Caco-2 (cell line): Measurements from ENCODE around the gene NLK. TPM values are rescaled to one million over a fixed set of nuclear protein-coding genes. Genes with fewer than 3 reads are reported as not detected.

Experiments
- BruUV-seq: library from RNA; stranded (reverse); fragments of 400-500 nt; replicated peaks from 2 replicates; lab custom pipeline; 2021; lab: Mats Ljungman, UMichigan
- CTCF ChIA-PET: fragments of 300-600 bp; sonication (Branson Sonifier 250); formaldehyde crosslinking; loops from one replicate; lab custom pipeline; 2022; ENCODE audit warnings: antibody characterized with exemption; lab: Charles Lee
- POLR2A ChIA-PET: fragments of 300-600 bp; sonication (Branson Sonifier 250); formaldehyde crosslinking; loops from one replicate; lab custom pipeline; 2022; ENCODE audit warnings: antibody characterized with exemption; lab: Charles Lee
- DNase-seq, 2 experiments: peaks; one replicate each; pipeline versions ENCODE4 v3.0.0 to v3.0.0-alpha.2; 2020 to 2022
- H3K27me3 ChIP-seq: replicated peaks from 2 replicates; pipeline ENCODE4 v1.6.0; 2011; ENCODE audit warnings: low read length; ENCODE audit not compliant: control insufficient read depth, insufficient read depth
- H3K36me3 ChIP-seq: 2 replicates; pipeline ENCODE4 v1.5.1; 2011; ENCODE audit warnings: low read length; ENCODE audit not compliant: control insufficient read depth, insufficient read depth
- H3K4me1 ChIP-seq: fragments of 250-450 bp; sonication (Bioruptor Pico); 2 replicates; pipeline ENCODE4 v1.5.1; 2020; ENCODE audit warnings: mild to moderate bottlenecking
- H3K4me3 ChIP-seq: 2 replicates; pipeline ENCODE4 v1.5.1; 2011; ENCODE audit warnings: low read depth, mild to moderate bottlenecking, control low read depth, low read length
- H3K9me3 ChIP-seq: fragments of 250-450 bp; sonication (Bioruptor Pico); 2 replicates; pipeline ENCODE4 v1.5.1; 2020; ENCODE audit warnings: mild to moderate bottlenecking, moderate library complexity
- H3K27ac Mint-ChIP-seq: one replicate; pipeline ENCODE4 v1.8.0; 2022; ENCODE audit warnings: mixed read lengths; ENCODE audit not compliant: unreplicated experiment
- H3K27me3 Mint-ChIP-seq: one replicate; pipeline ENCODE4 v1.8.0; 2022; ENCODE audit warnings: mixed read lengths; ENCODE audit not compliant: insufficient read depth, unreplicated experiment
- H3K36me3 Mint-ChIP-seq: one replicate; pipeline ENCODE4 v1.8.0; 2022; ENCODE audit warnings: mild to moderate bottlenecking, mixed read lengths; ENCODE audit not compliant: insufficient read depth, unreplicated experiment
- H3K4me1 Mint-ChIP-seq: one replicate; pipeline ENCODE4 v1.8.0; 2022; ENCODE audit warnings: low read depth, mixed read lengths; ENCODE audit not compliant: unreplicated experiment
- H3K4me3 Mint-ChIP-seq: one replicate; pipeline ENCODE4 v1.8.0; 2022; ENCODE audit warnings: mild to moderate bottlenecking, moderate library complexity, mixed read lengths; ENCODE audit not compliant: unreplicated experiment
- H3K9me3 Mint-ChIP-seq: one replicate; pipeline ENCODE4 v1.8.0; 2022; ENCODE audit warnings: mixed read lengths; ENCODE audit not compliant: unreplicated experiment
- CTCF ChIP-seq, 2 experiments: fragments of 200-600 bp in 1 of 2; IDR thresholded peaks; 1 replicate in 1 of 2; 2 replicates in 1 of 2; pipeline versions ENCODE4 v1.5.1 to v1.8.0; 2011 to 2022; ENCODE audit warnings: antibody characterized with exemption in 1 of 2, control low read depth in 1 of 2, inconsistent platforms in 1 of 2, low read depth in 1 of 2, low read length in 1 of 2, mild to moderate bottlenecking in 1 of 2, moderate library complexity in 1 of 2; ENCODE audit not compliant: insufficient read depth in 1 of 2, severe bottlenecking in 1 of 2, unreplicated experiment in 1 of 2
- intact Hi-C: fragments of 100-400 bp; cut with micrococcal nuclease; formaldehyde crosslinking; loops from one replicate; pipeline ENCODE4 v1.10.0; 2022; ENCODE audit not compliant: unreplicated experiment
- total RNA-seq: library from RNA; stranded (reverse); gene quantifications from 2 replicates; pipeline ENCODE4 v1.2.3, GENCODE V29; 2022

NLK gene
- total RNA-seq, 1 experiment from 2014 or later: 87.3 TPM

- BruUV-seq: no TSS peak
Measured at GRCh38 chr17:28057731-28058246, 15.3 kb downstream of the NLK start.

GRCh38 chr17:28059675-28060074 is 17.2 kb downstream of the NLK start:
- CTCF ChIA-PET: interaction anchor here (1.0 kb wide), 1 partner anchor 8 kb away, joined by 3 read pairs; no protein-coding TSS in a partner anchor
- BruUV-seq: no TSS peak

More at GRCh38 chr17:28057731-28058246, 15.3 kb downstream of the NLK start:
- H3K9me3 ChIP-seq: no peaks in the 10 kb centered on the region
- Mint-ChIP-seq H3K36me3 (peaks cover 7% of the 10 kb centered on the region), H3K4me1 (peaks cover 55% of the 10 kb centered on the region), H3K4me3 (no peak overlapping the region), H3K9me3 (no peaks in the 10 kb centered on the region), H3K27me3 (no peaks in the 10 kb centered on the region), H3K27ac (no peak overlapping the region)
- intact Hi-C loops: no loop called here
- H3K36me3 ChIP-seq: no peaks in the 10 kb centered on the region
- DNase-seq: peak in 1 of 2 experiments; percentile 39
- TF ChIP-seq CTCF (IDR thresholded peaks at IDR 0.05; ENCODE audit: insufficient read depth in 1 of 2, low read depth in 1 of 2, low read length in 1 of 2, severe bottlenecking in 1 of 2, unreplicated experiment in 1 of 2): no peak
- ChIA-PET POLR2A (interaction anchor here (0.5 to 1.8 kb wide), 3 partner anchors 10 to 278 kb away, joined by 3 to 8 read pairs (median 6); partner anchors contain the start of genes IFT20 and TNFAIP1), CTCF (interaction anchor here (1.0 kb wide), 1 partner anchor 177 kb away, joined by 3 read pairs; no protein-coding TSS in a partner anchor)
- H3K4me1 ChIP-seq: peaks cover 34% of the 10 kb centered on the region
- H3K4me3 ChIP-seq: no peak overlapping the region
- no peaks in the 10 kb centered on the region for H3K27me3 ChIP-seq

GRCh38 chr17:28065706-28066105 is 23.2 kb downstream of the NLK start:
- H3K27me3 Mint-ChIP-seq: no peaks in the 10 kb centered on the region

More at GRCh38 chr17:28059675-28060074, 17.2 kb downstream of the NLK start:
- peaks cover 48% of the 10 kb centered on the region for H3K4me1 Mint-ChIP-seq
- no peaks in the 10 kb centered on the region for H3K9me3 Mint-ChIP-seq
- TF ChIP-seq CTCF (IDR thresholded peaks at IDR 0.05; ENCODE audit: insufficient read depth in 1 of 2, low read depth in 1 of 2, low read length in 1 of 2, severe bottlenecking in 1 of 2, unreplicated experiment in 1 of 2): no peak
- H3K4me3 Mint-ChIP-seq: no peak overlapping the region
- peaks cover 34% of the 10 kb centered on the region for H3K4me1 ChIP-seq
- no peaks in the 10 kb centered on the region for H3K27me3 ChIP-seq
- no peak for DNase-seq
- no peak overlapping the region for H3K27ac Mint-ChIP-seq
- H3K9me3 ChIP-seq: no peaks in the 10 kb centered on the region
- H3K36me3 Mint-ChIP-seq: no peaks in the 10 kb centered on the region
- POLR2A ChIA-PET: no interaction called here
- no peak overlapping the region for H3K4me3 ChIP-seq
- H3K27me3 Mint-ChIP-seq: no peaks in the 10 kb centered on the region
- intact Hi-C loops: no loop called here
- H3K36me3 ChIP-seq: no peaks in the 10 kb centered on the region

More at GRCh38 chr17:28065706-28066105, 23.2 kb downstream of the NLK start:
- intact Hi-C loops: no loop called here
- H3K36me3 ChIP-seq: no peaks in the 10 kb centered on the region
- no peaks in the 10 kb centered on the region for H3K9me3 Mint-ChIP-seq
- H3K4me3 Mint-ChIP-seq: no peak overlapping the region
- no peak overlapping the region for H3K4me3 ChIP-seq
- ChIA-PET POLR2A (interaction anchor here (0.6 to 1.0 kb wide), 2 partner anchors 10 to 133 kb away, joined by 3 read pairs; no protein-coding TSS in a partner anchor), CTCF (no interaction called here)
- peaks cover 22% of the 10 kb centered on the region for H3K4me1 ChIP-seq
- TF ChIP-seq CTCF (IDR thresholded peaks at IDR 0.05; ENCODE audit: insufficient read depth in 1 of 2, low read depth in 1 of 2, low read length in 1 of 2, severe bottlenecking in 1 of 2, unreplicated experiment in 1 of 2): no peak
- H3K27ac Mint-ChIP-seq: no peak overlapping the region
- BruUV-seq: no TSS peak
- no peak for DNase-seq
- H3K27me3 ChIP-seq: no peaks in the 10 kb centered on the region
- peaks cover 10% of the 10 kb centered on the region for H3K9me3 ChIP-seq
- peaks cover 5% of the 10 kb centered on the region for H3K36me3 Mint-ChIP-seq
- H3K4me1 Mint-ChIP-seq: peaks cover 24% of the 10 kb centered on the region
